Adrenal gland (tissue), 12 donors: ENCODE measurements around the gene SREBF1. TPM values are rescaled to one million over a fixed set of nuclear protein-coding genes. Genes with fewer than 3 reads are reported as not detected.

Experiments used
- DNase-seq, 7 donors: peaks; one replicate each; pipeline ENCODE4 v3.0.0-alpha.2; 2019 to 2020
- H3K27ac ChIP-seq, 5 donors: fragments of 200-600 bp; sonication (generic) in 4 of 5; 1 replicate in 3 of 5; 2 replicates in 2 of 5; pipeline versions ENCODE4 v1.5.1 to v1.8.0; 2016 to 2020; ENCODE audit warnings: mild to moderate bottlenecking in 1 of 5
- H3K27me3 ChIP-seq: fragments of 200-600 bp; 2 replicates; pipeline ENCODE4 v1.8.0; 2021
- H3K36me3 ChIP-seq, 2 donors: fragments of 200-600 bp; replicated peaks in 1 of 2; 1 replicate in 1 of 2; 2 replicates in 1 of 2; pipeline versions ENCODE4 v1.5.1 to v1.8.0; 2018 to 2022
- H3K4me1 ChIP-seq, 2 donors: fragments of 200-600 bp; replicated peaks in 1 of 2; 1 replicate in 1 of 2; 2 replicates in 1 of 2; pipeline versions ENCODE4 v1.5.1 to v1.8.0; 2018 to 2021
- H3K4me3 ChIP-seq, 4 donors: fragments of 200-600 bp; sonication (generic) in 3 of 4; one replicate each; pipeline ENCODE4 v1.5.1; 2016 to 2018
- H3K9me3 ChIP-seq, 3 donors: fragments of 200-600 bp; sonication (generic) in 1 of 3; replicated peaks in 1 of 3; 1 replicate in 2 of 3; 2 replicates in 1 of 3; pipeline versions ENCODE4 v1.5.1 to v1.8.0; 2016 to 2021
- POLR2A ChIP-seq, 2 donors: fragments of 450-650 bp; IDR thresholded peaks; one replicate each; pipeline ENCODE4 v1.6.1; 2017; ENCODE audit warnings: antibody characterized with exemption in 2 of 2, mild to moderate bottlenecking in 2 of 2, moderate library complexity in 1 of 2
- WGBS, 4 donors: extraction: QIAGEN DNeasy Blood & Tissue Kit in 2 of 4; methylation state at CpG; one replicate each; pipeline versions ENCODE4 v1.1.5 to v1.1.7; 2013 to 2017; 5-methylcytosine and 5-hydroxymethylcytosine counted together
- intact Hi-C, 2 donors: fragments of 100-400 bp; cut with DNase I; formaldehyde crosslinking; loops; one replicate each; pipeline versions ENCODE4 v1.14.1 to v1.15.0; 2022 to 2023
- polyA plus RNA-seq, 3 donors: library from polyadenylated mRNA; stranded (reverse); fragments of 200-250 nt in 2 of 3; fragments of 350-450 nt in 1 of 3; fragmentation: Illumina TruSeq in 1 of 3; extraction: RNeasy Lipid Tissue Mini Kit (QIAGEN cat#74804) in 1 of 3; gene quantifications; one replicate each; pipeline ENCODE4 v1.2.3, GENCODE V29; 2013 to 2014
- total RNA-seq, 9 donors: library from RNA; depleted of rRNA in 4 of 9; stranded (reverse); fragments of >200 nt in 4 of 9; fragments of 120-200 nt in 1 of 9; fragmentation: NEBNext Ultra II Directional in 1 of 9; extraction: Animal tissue kit (Norgen Biotek cat#: 25700) in 1 of 9; gene quantifications; one replicate each; pipeline versions ENCODE4 v1.1.0 to v1.2.4, GENCODE V29; 2013 to 2023
- TF ChIP-seq, protein P1 (sequence below), 6 experiments: fragments of 450-650 bp in 4 of 6; fragments of 200-600 bp in 2 of 6; sonication (generic) in 1 of 6; IDR thresholded peaks; 1 replicate in 5 of 6; 2 replicates in 1 of 6; pipeline versions ENCODE4 v1.5.1 to v1.8.0; 2016 to 2021; ENCODE audit warnings: antibody characterized with exemption in 6 of 6, mild to moderate bottlenecking in 2 of 6, moderate library complexity in 1 of 6
- donor health status: healthy with polysubstance abuse.
- donor health status: Bipolar disorder and iron deficiency.
- donor health status: DM: yes; HTN: yes; CAD: no.
- donor health status: DM: no; HTN: no; CAD: no.
- donor health status: DM: no; HTN: no; CAD: no.
- donor health status: DM: yes; HTN: yes; CAD: no.

Gene SREBF1
- total and polyA plus RNA-seq, 12 donors, result 48.2 to 850 (median 576) TPM

DNA sequence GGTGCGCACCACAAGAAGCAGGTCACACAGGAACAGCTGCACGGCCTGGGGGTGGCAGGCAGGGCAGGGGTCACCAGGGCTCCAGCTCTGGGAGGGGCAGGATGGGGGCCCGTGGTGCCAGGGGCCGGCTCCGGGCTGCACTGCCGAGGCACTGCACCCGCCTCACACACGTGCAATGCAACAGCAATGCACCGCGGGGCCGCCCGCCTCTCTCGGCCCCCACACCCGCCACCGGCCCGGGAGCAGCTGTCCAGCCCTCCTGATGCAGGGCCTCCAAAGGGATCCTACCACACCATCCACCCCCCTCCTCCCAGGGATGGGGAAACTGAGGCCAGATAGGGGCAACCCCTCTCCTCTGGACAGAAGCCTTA is 23.1 kb downstream of the SREBF1 start:
- intact Hi-C loops, result loop anchor here (5.0 kb wide), 3 partner anchors 44 to 131 kb away; partner anchors contain the start of gene RAI1 (in 1 of the 2)
- DNase-seq, result peak in 2 of 7 donors; percentile 49 to 60
- TF ChIP-seq, protein P1, sequence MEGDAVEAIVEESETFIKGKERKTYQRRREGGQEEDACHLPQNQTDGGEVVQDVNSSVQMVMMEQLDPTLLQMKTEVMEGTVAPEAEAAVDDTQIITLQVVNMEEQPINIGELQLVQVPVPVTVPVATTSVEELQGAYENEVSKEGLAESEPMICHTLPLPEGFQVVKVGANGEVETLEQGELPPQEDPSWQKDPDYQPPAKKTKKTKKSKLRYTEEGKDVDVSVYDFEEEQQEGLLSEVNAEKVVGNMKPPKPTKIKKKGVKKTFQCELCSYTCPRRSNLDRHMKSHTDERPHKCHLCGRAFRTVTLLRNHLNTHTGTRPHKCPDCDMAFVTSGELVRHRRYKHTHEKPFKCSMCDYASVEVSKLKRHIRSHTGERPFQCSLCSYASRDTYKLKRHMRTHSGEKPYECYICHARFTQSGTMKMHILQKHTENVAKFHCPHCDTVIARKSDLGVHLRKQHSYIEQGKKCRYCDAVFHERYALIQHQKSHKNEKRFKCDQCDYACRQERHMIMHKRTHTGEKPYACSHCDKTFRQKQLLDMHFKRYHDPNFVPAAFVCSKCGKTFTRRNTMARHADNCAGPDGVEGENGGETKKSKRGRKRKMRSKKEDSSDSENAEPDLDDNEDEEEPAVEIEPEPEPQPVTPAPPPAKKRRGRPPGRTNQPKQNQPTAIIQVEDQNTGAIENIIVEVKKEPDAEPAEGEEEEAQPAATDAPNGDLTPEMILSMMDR (IDR thresholded peaks at IDR 0.05), result no peak
- no peak for TF ChIP-seq POLR2A (IDR thresholded peaks at IDR 0.05)
- H3K27ac ChIP-seq, result peak overlapping the region in 3 of 5 donors; percentile 63 to 94 (median 80)
- H3K36me3 ChIP-seq, result peaks cover 0 to 66% of the 10 kb centered on the region in 2 donors
- H3K4me1 ChIP-seq, result peaks cover 25 to 88% of the 10 kb centered on the region in 2 donors
- H3K27me3 ChIP-seq, result no peaks in the 10 kb centered on the region
- H3K9me3 ChIP-seq, result no peaks in the 10 kb centered on the region
- H3K4me3 ChIP-seq, result no peak overlapping the region
- WGBS, 4 donors, result 63 to 86% (median 67%) methylated on average over 4 to 16 of the region's 16 CpGs; no CpG with 5 or more reads in 1 of the 4 donors

DNA sequence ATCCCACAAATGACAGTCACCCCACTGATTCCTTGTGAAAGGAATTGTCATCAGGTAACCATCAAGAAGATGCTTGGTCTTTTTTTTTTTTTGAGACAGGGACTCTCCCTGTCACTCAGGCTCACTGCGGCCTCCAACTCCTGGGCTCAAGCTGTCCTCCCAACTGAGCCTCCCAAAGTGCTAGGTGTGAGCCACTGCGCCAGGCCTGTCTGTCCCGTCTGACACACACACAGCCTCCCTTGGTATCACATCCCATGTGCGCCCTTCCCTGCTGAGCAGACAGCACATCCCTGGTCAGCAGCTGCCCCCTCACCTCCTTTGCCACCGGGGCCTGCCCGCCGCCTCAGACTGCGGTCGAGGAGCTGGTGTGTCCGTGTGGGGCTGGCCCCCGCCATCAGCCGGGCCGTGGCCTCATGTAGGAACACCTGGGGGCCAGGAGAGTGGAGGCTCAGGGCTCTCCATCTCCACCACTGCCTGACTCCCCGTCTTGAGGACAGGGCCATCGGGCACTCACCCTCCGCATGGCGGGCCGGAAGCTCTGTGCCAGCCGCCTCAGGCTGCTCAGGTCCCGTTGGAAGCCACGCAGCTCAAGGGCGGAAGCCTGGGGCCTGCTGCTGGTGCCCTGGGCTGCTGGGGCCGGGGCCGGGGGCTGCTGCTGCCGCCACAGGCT is 23.6 kb downstream of the SREBF1 start:
- no peak for TF ChIP-seq POLR2A (IDR thresholded peaks at IDR 0.05)
- TF ChIP-seq, protein P1 (IDR thresholded peaks at IDR 0.05), result no peak
- H3K27ac ChIP-seq, result peak overlapping the region in 3 of 5 donors; percentile 63 to 94 (median 80)
- WGBS, 4 donors, result 70 to 80% (median 76%) methylated on average over 9 to 25 of the region's 25 CpGs

DNA sequence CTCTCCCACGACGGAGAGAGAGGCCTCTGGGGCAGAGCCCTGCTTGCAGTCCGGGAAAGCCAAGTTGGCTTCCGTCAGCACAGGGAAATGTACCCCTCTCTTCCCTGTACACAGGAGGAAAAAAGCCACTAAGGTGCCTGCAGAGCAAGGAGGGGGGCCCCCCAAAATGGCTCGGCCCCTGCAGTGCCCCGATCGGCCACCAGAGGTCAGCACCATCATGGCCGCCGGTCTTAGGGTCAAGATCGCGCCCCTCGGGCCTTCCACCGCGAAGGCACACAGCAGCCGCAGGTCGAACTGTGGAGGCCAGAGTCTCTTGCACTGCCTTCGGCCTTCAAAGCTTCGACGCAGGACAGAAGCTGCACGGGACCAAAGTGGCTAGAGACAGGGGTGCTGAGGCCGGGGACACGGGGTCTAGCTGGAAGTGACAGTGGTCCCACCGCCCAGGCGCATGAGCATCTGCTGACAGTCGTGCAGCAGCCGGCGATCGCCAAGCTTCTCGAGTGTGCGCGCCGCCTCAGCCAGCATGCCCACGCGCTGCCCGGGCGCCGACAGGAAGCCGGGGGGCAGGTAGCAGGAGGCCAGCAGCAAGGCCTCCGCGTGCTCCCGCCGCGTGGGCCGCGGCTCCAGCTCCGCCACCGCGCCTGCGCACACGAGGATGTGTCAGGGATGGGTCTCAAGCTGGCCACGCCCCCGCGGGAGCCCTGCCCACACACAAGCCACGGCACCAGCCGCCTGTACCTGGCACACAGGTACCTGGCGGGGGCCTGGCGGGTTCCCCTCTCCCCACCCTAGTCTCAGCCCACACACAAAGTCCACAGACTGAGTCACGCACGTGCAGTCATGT is 24.4 kb downstream of the SREBF1 start:
- peak overlapping the region in 4 of 5 donors; percentile 20 to 94 (median 72) for H3K27ac ChIP-seq
- intact Hi-C loops, result loop anchor here (5.0 kb wide), 3 partner anchors 45 to 130 kb away; partner anchors contain the start of gene RAI1 (in 1 of the 2)
- peaks cover 13 to 76% of the 10 kb centered on the region in 2 donors for H3K4me1 ChIP-seq
- DNase-seq, result peak; percentile 67 to 91 (median 81)
- TF ChIP-seq, protein P1 (IDR thresholded peaks at IDR 0.05), result peak; percentile 97 to 99 (median 98)
- TF ChIP-seq POLR2A (IDR thresholded peaks at IDR 0.05), result peak in 1 of 2 donors; percentile 18
- H3K4me3 ChIP-seq, result no peak overlapping the region
- no peaks in the 10 kb centered on the region for H3K9me3 ChIP-seq
- no peaks in the 10 kb centered on the region for H3K27me3 ChIP-seq
- 44 to 53% (median 45%) methylated on average over 11 to 59 of the region's 59 CpGs for WGBS, 4 donors
- H3K36me3 ChIP-seq, result peaks cover 0 to 55% of the 10 kb centered on the region in 2 donors

More for the DNA sequence above, 23.6 kb downstream of the SREBF1 start:
- Histone ChIP-seq H3K9me3 (no peaks in the 10 kb centered on the region), H3K36me3 (peaks cover 0 to 61% of the 10 kb centered on the region in 2 donors), H3K27me3 (no peaks in the 10 kb centered on the region), H3K4me3 (no peak overlapping the region), H3K4me1 (peaks cover 20 to 83% of the 10 kb centered on the region in 2 donors)
- intact Hi-C loops, result loop anchor here (5.0 kb wide), 3 partner anchors 44 to 131 kb away; partner anchors contain the start of gene RAI1 (in 1 of the 2)
- DNase-seq, result peak in 4 of 7 donors; percentile 40 to 65 (median 46)
